PC-9 (cell line): ENCODE data around the gene CAPZA1. TPM values are rescaled to one million over a fixed set of nuclear protein-coding genes. Genes with fewer than 3 reads are reported as not detected.

Experiments used
- BruUV-seq: library from RNA; stranded (reverse); fragments of 400-500 nt; replicated peaks from 2 replicates; lab custom pipeline; 2021; lab: Mats Ljungman, UMichigan
- CTCF ChIA-PET: fragments of 300-600 bp; sonication (Branson Sonifier 250); formaldehyde crosslinking; loops from one replicate; lab custom pipeline; 2022; ENCODE audit warnings: antibody characterized with exemption; lab: Charles Lee
- POLR2A ChIA-PET: fragments of 300-600 bp; sonication (Branson Sonifier 250); formaldehyde crosslinking; loops from one replicate; lab custom pipeline; 2022; ENCODE audit warnings: antibody characterized with exemption; ENCODE audit not compliant: unreplicated experiment; lab: Charles Lee
- DNase-seq, 2 experiments: peaks; one replicate each; pipeline versions ENCODE4 v3.0.0 to v3.0.0-alpha.2; 2015 to 2022; ENCODE audit warnings: mixed read lengths in 1 of 2
- H2AFZ ChIP-seq: fragments of 200-600 bp; sonication (generic); 2 replicates; pipeline ENCODE4 v1.8.1; 2017; ENCODE audit warnings: antibody characterized with exemption
- H3F3A ChIP-seq: fragments of 200-600 bp; sonication (generic); 2 replicates; pipeline ENCODE4 v1.8.1; 2017; ENCODE audit warnings: antibody characterized with exemption, mild to moderate bottlenecking, low read depth; ENCODE audit not compliant: insufficient read depth
- H3K27ac ChIP-seq: fragments of 200-600 bp; sonication (generic); 2 replicates; pipeline ENCODE4 v1.6.1; 2016; ENCODE audit warnings: mixed run types
- H3K27me3 ChIP-seq: fragments of 200-600 bp; sonication (generic); 2 replicates; pipeline ENCODE4 v1.6.1; 2016; ENCODE audit warnings: low read depth, mixed run types; ENCODE audit not compliant: insufficient read depth
- H3K36me3 ChIP-seq: fragments of 200-600 bp; sonication (generic); 2 replicates; pipeline ENCODE4 v1.6.1; 2016; ENCODE audit warnings: low read depth, mixed run types
- H3K4me1 ChIP-seq: fragments of 200-600 bp; sonication (generic); replicated peaks from 2 replicates; pipeline ENCODE4 v1.6.1; 2016; ENCODE audit warnings: mixed run types; ENCODE audit not compliant: insufficient read depth
- H3K4me2 ChIP-seq: fragments of 200-600 bp; sonication (generic); 2 replicates; pipeline ENCODE4 v1.6.1; 2017; ENCODE audit warnings: mixed run types
- H3K4me3 ChIP-seq: fragments of 200-600 bp; sonication (generic); 2 replicates; pipeline ENCODE4 v1.6.1; 2016; ENCODE audit warnings: mixed run types
- H3K79me2 ChIP-seq: fragments of 200-600 bp; sonication (generic); 2 replicates; pipeline ENCODE4 v1.6.1; 2017; ENCODE audit warnings: low read depth, mixed run types
- H3K9me2 ChIP-seq: fragments of 200-600 bp; sonication (generic); 2 replicates; pipeline ENCODE4 v1.8.1; 2017; ENCODE audit warnings: mild to moderate bottlenecking; ENCODE audit not compliant: insufficient read depth
- H3K9me3 ChIP-seq: fragments of 200-600 bp; sonication (generic); 2 replicates; pipeline ENCODE4 v1.8.1; 2016; ENCODE audit warnings: low read depth; ENCODE audit not compliant: insufficient read depth
- H4K20me1 ChIP-seq: fragments of 200-600 bp; sonication (generic); 2 replicates; pipeline ENCODE4 v1.8.1; 2017; ENCODE audit not compliant: insufficient read depth
- EZH2 ChIP-seq: fragments of 200-600 bp; sonication (generic); IDR thresholded peaks from 2 replicates; pipeline ENCODE4 v1.8.0; 2017; ENCODE audit warnings: antibody characterized with exemption, low read depth
- intact Hi-C: fragments of 100-400 bp; cut with micrococcal nuclease; formaldehyde crosslinking; loops from one replicate; pipeline ENCODE4 v1.10.0; 2022; ENCODE audit not compliant: unreplicated experiment
- total RNA-seq: library from RNA; stranded (reverse); gene quantifications from 2 replicates; pipeline ENCODE4 v1.2.3, GENCODE V29; 2021
- TF ChIP-seq, protein P1 (sequence below): fragments of 200-600 bp; sonication (generic); conservative IDR thresholded peaks from 2 replicates; pipeline ENCODE4 v1.6.1; 2017; ENCODE audit warnings: mixed run types, antibody characterized with exemption, mild to moderate bottlenecking, moderate library complexity

The CAPZA1 gene
- total RNA-seq, 1 experiment from 2014 or later: 145 TPM

DNA sequence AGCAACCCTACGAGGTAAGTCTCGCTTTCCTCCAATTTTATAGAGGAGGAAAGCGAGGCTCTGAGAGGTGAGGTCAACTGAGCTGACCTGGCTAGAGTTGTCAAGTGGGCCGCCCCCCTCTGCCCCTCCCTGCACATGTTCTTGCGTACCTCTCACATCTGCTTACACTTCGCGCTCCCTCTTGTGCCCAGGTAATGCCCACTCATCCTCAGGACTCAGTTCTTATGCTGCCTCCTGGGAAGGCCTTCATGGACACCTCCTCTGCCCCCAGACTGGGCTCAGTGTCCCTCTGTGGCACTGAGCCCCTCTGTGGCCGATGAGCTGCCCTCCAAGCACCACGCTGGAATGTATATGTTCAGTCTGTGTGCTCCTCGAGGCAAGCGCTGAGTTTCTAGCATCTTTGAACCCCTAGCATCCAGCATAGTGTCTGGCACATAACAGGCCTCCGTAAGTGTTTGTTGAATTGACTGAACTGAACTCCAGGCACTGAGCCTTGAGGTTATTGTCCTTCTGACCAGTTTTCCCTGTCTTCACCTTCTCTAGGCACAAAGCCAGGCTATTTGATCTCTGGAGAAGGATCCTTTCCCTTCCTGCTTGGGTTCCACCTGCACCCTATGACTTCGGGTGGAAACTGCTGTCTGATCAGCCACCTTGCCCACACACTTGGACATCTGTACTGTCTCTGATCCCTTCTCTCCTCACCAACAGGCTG is 68.3 kb downstream of the CAPZA1 start:
- H3K4me1 ChIP-seq: no peaks in the 10 kb centered on the region
- peaks cover 1% of the 10 kb centered on the region; the same call in 1 of the 2 replicates for H3K36me3 ChIP-seq
- no TSS peak for BruUV-seq
- H3K27me3 ChIP-seq: no peaks in the 10 kb centered on the region
- POLR2A ChIA-PET: no interaction called here
- no peaks in the 10 kb centered on the region for H3F3A ChIP-seq
- TF ChIP-seq, protein P1, sequence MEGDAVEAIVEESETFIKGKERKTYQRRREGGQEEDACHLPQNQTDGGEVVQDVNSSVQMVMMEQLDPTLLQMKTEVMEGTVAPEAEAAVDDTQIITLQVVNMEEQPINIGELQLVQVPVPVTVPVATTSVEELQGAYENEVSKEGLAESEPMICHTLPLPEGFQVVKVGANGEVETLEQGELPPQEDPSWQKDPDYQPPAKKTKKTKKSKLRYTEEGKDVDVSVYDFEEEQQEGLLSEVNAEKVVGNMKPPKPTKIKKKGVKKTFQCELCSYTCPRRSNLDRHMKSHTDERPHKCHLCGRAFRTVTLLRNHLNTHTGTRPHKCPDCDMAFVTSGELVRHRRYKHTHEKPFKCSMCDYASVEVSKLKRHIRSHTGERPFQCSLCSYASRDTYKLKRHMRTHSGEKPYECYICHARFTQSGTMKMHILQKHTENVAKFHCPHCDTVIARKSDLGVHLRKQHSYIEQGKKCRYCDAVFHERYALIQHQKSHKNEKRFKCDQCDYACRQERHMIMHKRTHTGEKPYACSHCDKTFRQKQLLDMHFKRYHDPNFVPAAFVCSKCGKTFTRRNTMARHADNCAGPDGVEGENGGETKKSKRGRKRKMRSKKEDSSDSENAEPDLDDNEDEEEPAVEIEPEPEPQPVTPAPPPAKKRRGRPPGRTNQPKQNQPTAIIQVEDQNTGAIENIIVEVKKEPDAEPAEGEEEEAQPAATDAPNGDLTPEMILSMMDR: no peak
- TF ChIP-seq EZH2: no peak
- intact Hi-C loops: no loop called here
- 0 out of 2 replicates have a peak, but pooled peaks cover 7% of the 10 kb centered on the region for H3K79me2 ChIP-seq
- CTCF ChIA-PET: no interaction called here
- no peak overlapping the region for H3K4me3 ChIP-seq
- no peak overlapping the region for H3K27ac ChIP-seq
- no peak overlapping the region for H2AFZ ChIP-seq
- no peaks in the 10 kb centered on the region for H3K9me3 ChIP-seq
- no peak for DNase-seq
- H4K20me1 ChIP-seq: no peaks in the 10 kb centered on the region
- no peaks in the 10 kb centered on the region for H3K9me2 ChIP-seq
- no peak overlapping the region for H3K4me2 ChIP-seq

DNA sequence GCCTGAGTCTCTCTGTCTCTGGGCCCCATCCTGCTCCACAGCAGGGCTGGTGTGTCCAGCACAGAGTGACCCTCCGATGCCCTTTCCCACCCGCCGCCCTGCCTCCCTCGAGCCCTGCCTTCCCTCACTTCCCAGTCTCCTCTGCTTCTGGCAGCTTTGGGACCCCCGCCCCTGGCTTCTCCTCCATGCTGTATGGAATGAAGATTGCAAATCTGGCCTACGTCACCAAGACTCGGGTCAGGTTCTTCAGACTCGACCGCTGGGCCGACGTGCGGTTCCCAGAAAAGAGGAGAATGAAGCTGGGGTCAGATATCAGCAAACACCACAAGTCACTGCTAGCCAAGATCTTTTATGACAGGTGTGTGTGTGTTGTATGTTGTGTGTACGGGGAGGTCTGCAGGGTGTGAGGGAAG is 69.2 kb downstream of the CAPZA1 start:
- no TSS peak for BruUV-seq
- H3K9me2 ChIP-seq: no peaks in the 10 kb centered on the region
- CTCF ChIA-PET: no interaction called here

DNA sequence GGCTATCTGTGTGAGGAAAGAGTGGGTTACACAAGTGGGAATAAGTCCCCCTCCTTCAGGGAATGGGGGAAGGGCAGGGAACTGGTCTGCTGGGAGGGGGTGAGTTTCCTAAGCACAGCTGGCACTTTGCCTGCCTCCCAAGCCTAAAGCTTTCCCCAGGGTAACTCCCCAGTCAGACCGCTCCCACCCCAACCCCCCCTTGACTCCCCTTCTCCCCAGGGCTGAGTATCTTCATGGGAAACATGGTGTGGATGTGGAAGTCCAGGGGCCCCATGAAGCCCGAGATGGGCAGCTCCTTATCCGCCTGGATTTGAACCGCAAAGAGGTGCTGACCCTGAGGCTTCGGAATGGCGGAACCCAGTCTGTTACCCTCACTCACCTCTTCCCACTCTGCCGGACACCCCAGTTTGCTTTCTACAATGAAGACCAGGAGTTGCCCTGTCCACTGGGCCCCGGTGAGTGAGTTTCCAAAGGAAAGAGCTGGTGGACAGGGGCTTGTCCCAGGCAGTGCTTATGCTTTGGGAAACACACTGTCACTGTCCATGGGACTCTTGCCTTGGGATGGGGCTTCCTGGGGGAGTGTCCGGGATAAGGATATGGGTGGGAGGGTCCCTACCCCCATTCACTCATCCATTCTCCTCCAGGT is 69.7 kb downstream of the CAPZA1 start:
- H3F3A ChIP-seq: no peaks in the 10 kb centered on the region
- ChIA-PET POLR2A (no interaction called here), CTCF (no interaction called here)
- no peak for TF ChIP-seq EZH2
- TF ChIP-seq, protein P1: no peak
- intact Hi-C loops: no loop called here
- no TSS peak for BruUV-seq
- peaks cover 5% of the 10 kb centered on the region; the same call in 1 of the 2 replicates for H3K36me3 ChIP-seq
- no peaks in the 10 kb centered on the region for H3K9me2 ChIP-seq
- H4K20me1 ChIP-seq: no peaks in the 10 kb centered on the region
- no peaks in the 10 kb centered on the region for H3K4me1 ChIP-seq
- 0 out of 2 replicates have a peak, but pooled peaks cover 7% of the 10 kb centered on the region for H3K79me2 ChIP-seq
- no peak overlapping the region for H3K27ac ChIP-seq
- DNase-seq: no peak
- H2AFZ ChIP-seq: no peak overlapping the region
- H3K4me3 ChIP-seq: no peak overlapping the region
- no peak overlapping the region for H3K4me2 ChIP-seq
- H3K9me3 ChIP-seq: no peaks in the 10 kb centered on the region
- no peaks in the 10 kb centered on the region for H3K27me3 ChIP-seq

More for the DNA sequence above, 69.2 kb downstream of the CAPZA1 start:
- H3K4me1 ChIP-seq: no peaks in the 10 kb centered on the region
- H3K27ac ChIP-seq: no peak overlapping the region
- intact Hi-C loops: no loop called here
- TF ChIP-seq, protein P1: no peak
- no peak for TF ChIP-seq EZH2
- H3K4me2 ChIP-seq: no peak overlapping the region
- POLR2A ChIA-PET: no interaction called here
- 0 out of 2 replicates have a peak, but pooled peaks cover 7% of the 10 kb centered on the region for H3K79me2 ChIP-seq
- no peaks in the 10 kb centered on the region for H3K9me3 ChIP-seq
- no peaks in the 10 kb centered on the region for H4K20me1 ChIP-seq
- no peaks in the 10 kb centered on the region for H3F3A ChIP-seq
- no peak for DNase-seq
- H3K27me3 ChIP-seq: no peaks in the 10 kb centered on the region
- H2AFZ ChIP-seq: no peak overlapping the region
- peaks cover 5% of the 10 kb centered on the region; the same call in 1 of the 2 replicates for H3K36me3 ChIP-seq
- no peak overlapping the region for H3K4me3 ChIP-seq
